ENCODE results near the gene KDM2A.

Gene KDM2A

DNA sequence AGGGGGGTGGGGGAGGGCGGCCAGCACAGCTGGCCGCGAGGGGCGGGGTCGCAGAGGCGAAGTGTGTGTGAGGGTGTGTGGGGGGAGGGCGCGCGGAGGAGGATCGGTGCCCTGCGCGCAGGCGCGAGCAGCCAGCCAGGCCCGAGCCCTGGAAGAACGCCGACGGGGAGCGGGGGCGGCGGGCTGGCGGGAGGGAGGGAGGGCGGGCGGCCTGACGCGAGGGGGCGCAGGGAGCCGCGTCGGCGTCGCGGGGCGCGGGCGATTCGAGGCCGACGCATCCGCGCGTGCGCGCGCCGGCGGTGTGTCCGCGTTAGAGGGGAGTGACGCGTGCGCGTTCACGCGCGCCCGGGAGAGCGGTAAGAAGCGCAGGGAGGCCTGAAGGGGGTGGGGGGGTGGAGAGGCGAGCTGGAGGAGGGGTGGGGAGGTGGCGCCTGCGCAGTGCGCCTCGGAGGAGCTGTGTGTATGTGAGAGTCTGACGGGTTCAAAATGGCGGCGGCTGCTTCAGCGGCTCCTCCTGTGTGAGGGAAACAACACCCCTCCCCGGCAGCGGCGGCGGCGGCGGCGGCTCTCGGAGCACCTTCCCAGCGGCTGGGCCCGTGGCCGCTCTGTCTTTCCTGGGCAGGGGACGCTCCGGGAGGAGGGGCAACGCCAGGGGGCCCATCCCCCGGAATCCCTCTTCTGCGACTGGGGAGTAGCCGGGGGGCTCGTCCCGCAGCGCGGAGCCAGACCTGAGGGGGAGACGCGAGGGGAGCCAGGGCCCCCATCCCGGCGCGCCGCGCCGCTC is at the start of gene KDM2A:
Gene KDM2A (plus strand): TSS at position 463 of the 784 bp plus-strand sequence. CDS start 2,054 bp downstream, outside the sequence.
- peak; percentile 99 for DNase-seq

DNA sequence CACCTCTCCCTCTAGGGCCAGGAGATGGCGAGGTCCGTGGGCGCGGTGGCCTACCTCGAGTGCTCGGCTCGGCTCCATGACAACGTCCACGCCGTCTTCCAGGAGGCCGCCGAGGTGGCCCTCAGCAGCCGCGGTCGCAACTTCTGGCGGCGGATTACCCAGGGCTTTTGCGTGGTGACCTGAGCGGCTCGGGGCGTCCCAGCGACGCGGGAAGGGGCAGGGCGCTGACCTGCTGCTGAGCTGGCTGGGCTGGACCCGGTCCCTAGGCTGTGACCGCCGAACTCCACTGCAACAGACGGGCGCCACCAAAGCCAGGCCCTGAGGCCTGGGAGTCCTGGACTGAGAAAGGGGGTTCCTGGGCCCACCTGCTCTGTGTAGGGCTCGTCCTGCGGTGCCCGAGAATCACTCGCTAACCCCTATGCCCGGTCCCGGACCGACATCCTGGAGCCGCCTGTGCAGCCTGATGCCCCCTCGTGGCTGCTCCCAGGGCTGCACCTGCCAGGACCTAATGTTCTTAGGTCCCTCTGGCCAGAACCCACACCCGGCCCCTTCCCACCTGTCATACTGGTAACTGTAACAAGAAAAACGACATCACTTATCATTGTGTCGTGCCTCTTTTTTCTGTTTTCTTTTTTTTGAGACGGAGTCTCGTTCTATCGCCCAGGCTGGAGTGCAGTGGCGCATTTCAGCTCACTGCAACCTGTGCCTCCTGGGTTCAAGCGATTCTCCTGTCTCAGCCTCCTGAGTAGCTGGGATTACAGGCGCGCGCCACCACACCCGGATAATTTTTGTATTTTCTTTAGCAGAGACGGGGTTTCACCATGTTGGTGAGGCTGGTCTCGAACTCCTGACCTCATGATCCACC is 47.4 kb upstream of the KDM2A start:
- peak; percentile 24 for DNase-seq

DNA sequence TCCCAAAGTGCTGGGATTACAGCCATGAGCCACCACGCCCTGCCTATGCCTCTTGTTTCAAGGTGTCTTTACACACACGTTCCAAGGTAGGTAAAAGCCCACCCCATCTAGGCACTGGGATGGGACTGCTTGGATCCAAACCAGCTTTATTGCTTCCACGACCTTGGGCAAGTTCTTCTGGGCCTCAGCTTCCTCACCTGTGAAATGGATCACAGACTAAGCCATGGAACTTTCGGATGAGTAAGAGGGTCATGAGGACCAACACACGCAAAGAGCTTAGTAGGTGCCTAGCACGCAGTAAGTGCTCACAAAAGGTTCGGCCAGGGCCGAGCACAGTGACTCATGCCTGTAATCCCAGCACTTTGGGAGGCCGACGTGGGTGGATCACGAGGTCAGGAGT is 46.8 kb upstream of the KDM2A start:
- DNase-seq: no peak

GRCh38 chr11:67073908-67074307 is 45.2 kb upstream of the KDM2A start:
- DNase-seq: no peak

DNA sequence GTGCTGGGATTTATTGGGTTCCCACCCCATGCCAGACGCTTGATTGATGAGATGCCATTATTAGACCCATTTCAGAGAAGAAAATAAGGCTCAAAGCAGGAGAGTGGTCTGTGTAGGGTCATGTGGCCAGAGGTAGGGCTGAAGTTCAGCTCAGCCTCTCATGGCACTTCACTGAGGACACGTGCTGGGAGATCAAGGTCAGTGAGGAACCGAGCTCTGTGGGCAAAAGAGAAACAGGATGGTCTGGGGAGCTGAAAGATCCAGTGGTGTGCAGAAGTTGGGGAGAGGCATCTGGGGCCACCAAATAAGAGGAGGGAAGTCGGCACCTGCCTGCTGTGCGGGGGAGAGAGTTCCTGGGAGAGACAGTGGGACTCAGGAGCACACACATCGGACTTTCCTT is 42.9 kb upstream of the KDM2A start:
- DNase-seq: no peak

- DNase-seq: no peak
Observed at GRCh38 chr11:67079065-67079705, 39.9 kb upstream of the KDM2A start.

GRCh38 chr11:67082071-67082791 is 36.8 kb upstream of the KDM2A start:
- no peak for DNase-seq

DNA sequence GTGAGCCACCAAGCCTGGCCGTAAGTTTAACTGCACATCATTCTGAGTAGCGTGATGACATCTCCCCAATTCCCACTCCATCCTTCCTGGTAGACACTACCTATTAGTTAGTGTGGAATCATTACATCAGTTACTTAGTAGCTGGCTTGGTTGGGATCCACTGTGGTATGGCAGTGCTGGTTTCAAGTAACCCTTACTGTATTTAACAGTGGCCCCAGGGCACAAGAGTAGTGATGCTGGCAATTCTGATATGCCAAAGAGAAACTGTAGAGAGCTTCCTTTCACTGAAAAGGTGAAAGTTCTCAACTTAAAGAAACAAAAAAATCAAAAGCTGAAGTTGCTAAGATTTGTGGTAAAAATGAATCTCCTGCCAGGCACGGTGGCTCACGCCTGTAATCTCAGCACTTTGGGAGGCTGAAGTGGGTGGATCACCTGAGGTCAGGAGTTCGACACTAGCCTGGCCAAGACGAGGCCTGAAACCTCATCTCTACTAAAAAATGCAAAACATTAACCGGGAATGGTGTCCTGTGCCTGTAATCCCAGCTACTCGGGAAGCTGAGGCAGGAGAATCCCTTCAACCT is 35.2 kb upstream of the KDM2A start:
- no peak for DNase-seq

DNA sequence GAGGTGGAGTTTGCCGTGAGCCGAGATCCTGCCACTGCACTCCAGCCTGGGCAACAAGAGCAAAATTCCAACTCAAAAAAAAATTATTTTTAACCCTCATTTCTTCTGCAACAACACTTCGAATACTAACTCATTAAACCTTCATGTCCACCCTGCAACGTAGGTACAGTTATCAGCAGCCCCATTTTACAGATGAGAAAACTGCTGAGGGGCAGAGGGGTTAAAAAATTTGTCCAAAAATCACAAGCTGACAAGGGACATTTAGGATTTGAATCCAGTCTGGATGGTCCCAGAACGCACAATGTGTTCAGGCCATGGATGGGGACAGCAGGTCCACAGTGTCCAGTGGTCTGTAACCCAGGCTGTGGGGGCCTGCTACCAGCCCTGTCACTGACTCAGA is 33.4 kb upstream of the KDM2A start:
- DNase-seq: no peak

DNA sequence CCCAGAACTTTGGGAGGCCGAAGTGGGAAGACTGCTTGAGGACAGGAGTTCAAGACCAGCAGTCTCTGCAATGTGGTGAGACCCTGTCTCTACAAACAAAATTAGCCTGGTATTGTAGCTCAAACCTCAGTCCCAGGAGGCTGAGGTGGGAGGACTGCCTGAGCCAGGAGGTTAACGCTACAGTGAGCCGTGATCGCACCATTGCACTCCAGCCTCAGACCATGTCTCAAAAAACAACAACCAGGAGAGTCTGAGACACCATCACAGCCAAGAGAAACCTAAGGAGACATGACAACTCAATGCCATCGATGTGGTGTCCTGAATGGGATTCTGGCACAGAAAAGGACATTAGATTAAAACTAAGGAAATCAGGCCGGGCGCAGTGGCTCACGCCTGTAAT is 28.3 kb upstream of the KDM2A start:
- DNase-seq: no peak

DNA sequence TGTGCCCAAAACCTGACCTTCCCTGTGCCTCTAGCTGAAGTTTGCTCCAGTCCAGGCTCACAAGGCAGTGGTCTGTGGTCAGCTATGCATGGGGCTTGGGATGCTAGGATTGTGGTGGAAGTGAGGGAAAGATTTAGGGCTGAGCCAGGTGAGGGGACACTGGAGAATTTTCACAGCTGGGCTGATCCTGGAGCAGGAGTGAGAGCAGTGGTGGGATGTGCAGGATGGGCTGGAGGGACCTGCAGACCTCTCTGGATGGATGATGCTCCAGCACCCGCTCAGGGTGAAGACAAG is 23.9 kb upstream of the KDM2A start:
- DNase-seq: no peak

DNA sequence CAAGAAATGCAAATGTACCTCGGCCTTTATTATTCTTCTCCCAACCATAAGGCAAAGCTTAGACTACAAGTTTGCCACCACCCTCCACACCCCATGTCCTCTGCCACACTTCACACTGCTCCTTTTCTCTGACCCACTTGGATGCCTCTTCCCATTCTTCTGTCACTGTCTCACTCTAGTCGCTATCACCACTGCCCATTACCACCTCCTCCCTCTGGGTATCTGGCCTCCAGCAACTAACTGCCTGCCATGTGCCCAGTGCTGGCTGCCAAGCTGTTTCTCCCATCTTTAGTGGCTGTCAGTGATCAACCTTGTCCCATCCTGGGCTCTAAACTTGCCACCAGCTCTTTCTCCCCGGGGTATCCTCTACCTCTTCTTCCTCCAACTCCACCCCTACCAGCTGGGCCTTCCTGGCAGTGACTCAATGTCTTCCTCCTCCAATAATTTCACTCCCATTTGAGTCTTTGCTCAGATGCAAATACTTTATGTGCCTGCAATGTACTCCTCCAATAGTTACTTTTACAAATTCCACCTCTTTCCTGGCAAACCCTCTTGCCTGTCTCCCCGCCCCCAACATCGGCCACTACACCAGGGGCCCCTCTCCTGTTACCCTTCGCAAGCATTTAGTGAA is 20.1 kb upstream of the KDM2A start:
- DNase-seq: no peak

DNA sequence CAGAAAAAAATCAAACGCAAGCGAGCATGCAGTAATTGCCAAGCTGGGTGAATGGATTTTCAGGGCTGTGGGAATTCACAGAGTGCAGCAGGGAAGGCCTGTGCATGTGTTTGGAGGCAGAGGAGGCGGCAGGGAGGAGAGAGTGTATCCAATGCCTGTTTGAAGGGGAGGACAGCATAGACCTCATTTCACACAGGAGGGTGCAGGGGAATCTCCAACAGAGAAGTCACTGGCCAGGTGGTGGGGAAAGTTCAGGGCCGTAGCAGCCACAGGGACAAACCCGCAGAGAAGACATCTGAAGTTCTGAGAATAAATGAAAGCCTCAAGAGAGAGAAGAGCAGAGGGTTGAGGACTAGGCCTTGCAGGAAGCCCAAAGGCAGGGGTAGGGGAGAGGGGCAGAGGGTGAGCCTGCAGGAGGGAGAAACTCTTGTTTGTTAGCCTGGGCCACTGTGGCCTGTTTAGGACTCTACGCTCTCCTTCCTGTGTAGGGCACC is 19.2 kb upstream of the KDM2A start:
- no peak for DNase-seq

- DNase-seq: no peak
Observed at GRCh38 chr11:67102664-67103063, 16.4 kb upstream of the KDM2A start.

DNA sequence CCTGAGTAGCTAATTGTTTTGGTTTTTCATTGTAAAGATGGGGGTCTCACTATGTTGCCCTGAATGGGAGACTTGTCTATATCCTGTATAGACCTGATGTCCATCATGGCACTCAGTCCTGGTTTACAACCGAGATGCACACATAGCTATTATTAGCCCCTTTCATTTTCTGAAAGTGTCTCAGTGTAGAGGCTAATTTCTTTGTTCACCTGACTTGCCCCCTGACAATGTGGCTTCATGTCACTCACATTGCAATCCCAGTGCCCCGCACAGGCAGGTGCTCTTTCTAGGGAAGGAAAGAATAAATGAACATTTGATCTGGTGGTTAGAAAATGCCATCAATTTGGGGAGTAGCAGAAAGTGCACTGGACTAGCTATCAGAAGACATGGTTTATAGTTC is 13.1 kb upstream of the KDM2A start:
- no peak for DNase-seq

- no peak for DNase-seq
Observed at GRCh38 chr11:67111261-67111660, 7.8 kb upstream of the KDM2A start.

DNA sequence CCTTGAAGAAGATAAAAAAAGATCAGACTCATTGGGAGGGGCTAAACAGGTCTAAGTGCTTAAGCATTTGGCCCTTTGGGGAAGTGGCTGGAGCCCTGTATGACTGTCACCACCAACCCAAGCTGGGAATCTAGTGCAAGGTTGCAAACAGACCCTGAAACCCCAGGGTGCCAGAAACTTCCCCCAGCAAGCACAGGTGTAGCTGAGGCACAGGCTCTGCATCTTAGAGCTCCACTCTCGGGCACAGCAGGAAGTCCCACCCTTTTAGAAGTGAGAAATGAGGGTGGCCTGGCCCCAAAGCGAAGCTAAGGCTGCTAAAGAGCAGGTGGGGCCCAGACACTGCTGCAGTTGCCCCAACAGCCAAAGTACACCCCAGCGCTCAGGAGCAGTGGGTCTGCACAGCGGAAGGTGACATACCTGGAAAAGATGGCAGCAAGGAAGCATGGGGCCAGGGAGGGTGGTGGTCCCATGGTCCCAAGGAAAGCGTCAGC is 5.8 kb upstream of the KDM2A start:
- no peak for DNase-seq

DNA sequence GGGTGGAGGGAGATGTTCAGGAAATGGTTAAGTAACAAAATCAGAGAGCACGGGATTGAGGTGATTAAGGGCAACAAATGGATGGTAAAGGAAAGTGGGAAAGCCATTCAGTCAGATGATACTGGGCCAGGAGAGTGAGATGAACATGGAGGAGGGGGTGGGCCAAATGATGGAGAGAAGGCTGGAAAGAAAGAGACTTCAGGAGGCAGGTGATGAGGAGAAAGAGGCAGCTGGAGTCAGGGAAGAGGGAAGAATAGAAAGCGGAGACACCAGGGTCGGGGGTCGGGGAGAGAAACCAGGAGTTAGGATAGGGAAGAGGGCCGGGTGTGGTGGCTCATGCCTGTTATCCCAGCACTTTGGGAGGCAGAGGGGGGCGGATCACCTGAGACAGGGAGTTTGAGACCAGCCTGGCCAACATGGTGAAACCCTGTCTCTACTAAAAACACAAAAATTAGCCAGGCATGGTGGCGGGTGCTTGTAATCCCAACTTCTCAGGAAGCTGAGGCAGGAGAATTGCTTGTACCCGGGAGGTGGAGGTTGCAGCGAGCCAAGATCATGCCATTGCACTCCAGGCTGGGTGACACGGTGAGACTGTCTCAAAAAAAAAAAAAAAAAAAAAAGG is 4.7 kb upstream of the KDM2A start:
- DNase-seq: no peak

DNA sequence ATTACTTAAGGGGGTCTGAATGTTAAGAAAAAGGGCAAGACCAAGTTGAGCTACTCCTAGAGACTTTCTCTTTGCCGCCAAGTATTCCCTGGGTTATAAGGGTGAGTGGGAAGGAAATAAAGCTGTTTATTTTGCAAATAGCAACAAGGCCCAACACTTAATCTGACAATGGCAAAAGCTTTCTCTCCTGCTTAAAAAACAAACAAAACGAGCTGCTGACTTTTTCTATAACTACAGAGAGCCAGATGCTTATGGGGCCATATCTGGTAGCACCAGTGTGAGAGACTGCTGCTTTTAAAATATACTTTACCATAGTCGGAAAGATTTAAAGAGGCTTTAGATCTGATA is 2.3 kb upstream of the KDM2A start:
- DNase-seq: no peak

GRCh38 chr11:67117176-67117575 is 1.9 kb upstream of the KDM2A start:
- DNase-seq: no peak

DNA sequence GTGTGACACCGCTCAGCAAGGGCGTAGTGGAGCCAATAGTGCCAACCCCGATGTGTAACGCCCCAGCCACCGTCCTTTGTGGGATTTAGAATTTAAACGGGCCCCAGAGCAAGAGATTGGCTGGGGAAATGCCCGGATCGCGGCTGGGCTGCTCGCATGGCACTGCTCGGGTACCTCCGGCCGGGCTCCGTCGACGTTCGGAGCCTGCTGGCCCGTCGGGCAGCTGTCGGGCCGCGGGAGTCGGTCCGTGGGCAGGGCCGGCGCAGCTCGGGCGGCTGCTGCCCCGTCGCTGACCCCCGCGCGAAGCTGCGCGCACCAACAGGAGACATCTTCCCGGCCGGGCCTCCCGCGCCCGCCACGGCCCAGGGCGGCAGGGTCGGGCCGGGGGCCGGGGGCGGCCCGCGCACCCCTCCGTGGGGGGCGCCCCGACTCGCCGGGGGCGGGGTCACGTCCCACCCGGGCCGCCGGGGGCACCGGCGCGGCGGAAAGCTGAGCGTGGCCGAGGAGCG is 1.3 kb upstream of the KDM2A start:
- DNase-seq: peak; percentile 21
